GM23248 (cell line): ENCODE measurements around the gene COPS7B. TPM values are rescaled to one million over a fixed set of nuclear protein-coding genes. Genes with fewer than 3 reads are reported as not detected.
A peak's percentile ranks its signal among the peaks of the same experiment; 100 is the strongest.

ENCODE experiments used
- DNase-seq: peaks from one replicate; pipeline ENCODE4 v3.0.0-alpha.2; 2015
- H2AFZ ChIP-seq: fragments of 200-600 bp; sonication (generic); 2 replicates; pipeline ENCODE4 v1.6.1; 2016; ENCODE audit warnings: antibody characterized with exemption
- H3F3A ChIP-seq: fragments of 200-600 bp; sonication (generic); 2 replicates; pipeline ENCODE4 v1.6.1; 2016; ENCODE audit warnings: mild to moderate bottlenecking, antibody characterized with exemption, mixed run types; ENCODE audit not compliant: insufficient read depth
- H3K27ac ChIP-seq: fragments of 200-600 bp; sonication (generic); 2 replicates; pipeline ENCODE4 v1.5.1; 2016; ENCODE audit warnings: mild to moderate bottlenecking
- H3K27me3 ChIP-seq: fragments of 200-600 bp; sonication (generic); replicated peaks from 2 replicates; pipeline ENCODE4 v1.6.1; 2016; ENCODE audit warnings: mild to moderate bottlenecking; ENCODE audit not compliant: insufficient read depth
- H3K36me3 ChIP-seq: fragments of 200-600 bp; sonication (generic); 2 replicates; pipeline ENCODE4 v1.6.1; 2016; ENCODE audit warnings: low read depth, mild to moderate bottlenecking
- H3K4me1 ChIP-seq: fragments of 200-600 bp; sonication (generic); 2 replicates; pipeline ENCODE4 v1.6.1; 2016; ENCODE audit warnings: mild to moderate bottlenecking; ENCODE audit not compliant: insufficient read depth
- H3K4me2 ChIP-seq: fragments of 200-600 bp; sonication (generic); one replicate; pipeline ENCODE4 v1.6.1; 2016; ENCODE audit warnings: mild to moderate bottlenecking; ENCODE audit not compliant: unreplicated experiment
- H3K4me3 ChIP-seq: fragments of 200-600 bp; sonication (generic); 2 replicates; pipeline ENCODE4 v1.5.1; 2016; ENCODE audit warnings: mild to moderate bottlenecking
- H3K79me2 ChIP-seq: fragments of 200-600 bp; sonication (generic); 2 replicates; pipeline ENCODE4 v1.6.1; 2016; ENCODE audit warnings: mild to moderate bottlenecking; ENCODE audit not compliant: insufficient read depth
- H3K9ac ChIP-seq: fragments of 200-600 bp; sonication (generic); 2 replicates; pipeline ENCODE4 v1.6.1; 2016; ENCODE audit warnings: mild to moderate bottlenecking
- H3K9me2 ChIP-seq: fragments of 200-600 bp; sonication (generic); 2 replicates; pipeline ENCODE4 v1.6.1; 2016; ENCODE audit warnings: mixed run types, mild to moderate bottlenecking, moderate library complexity; ENCODE audit not compliant: insufficient read depth
- H3K9me3 ChIP-seq: fragments of 200-600 bp; sonication (generic); one replicate; pipeline ENCODE4 v1.6.1; 2017; ENCODE audit warnings: low read depth
- H4K20me1 ChIP-seq: fragments of 200-600 bp; sonication (generic); 2 replicates; pipeline ENCODE4 v1.6.0; 2016; ENCODE audit not compliant: insufficient read depth
- EZH2 ChIP-seq: fragments of 200-600 bp; sonication (generic); IDR thresholded peaks from 2 replicates; pipeline ENCODE4 v1.6.1; 2018; ENCODE audit warnings: antibody characterized with exemption, mild to moderate bottlenecking; ENCODE audit not compliant: insufficient read depth, poor library complexity, severe bottlenecking
- EZH2phosphoT487 ChIP-seq: fragments of 200-600 bp; sonication (generic); IDR thresholded peaks from 2 replicates; pipeline ENCODE4 v1.6.1; 2018; ENCODE audit warnings: antibody characterized with exemption, moderate library complexity, mild to moderate bottlenecking, low read depth; ENCODE audit not compliant: insufficient read depth
- WGBS, 2 experiments: methylation state at CpG; one replicate each; pipeline ENCODE4 v1.1.6; 2015 to 2017; ENCODE audit warnings: low lambda C conversion rate in 2 of 2, low coverage in 1 of 2; ENCODE audit errors: missing lambda C conversion rate in 2 of 2; 5-methylcytosine and 5-hydroxymethylcytosine counted together
- in situ Hi-C: fragments of 300-500 bp; cut with MboI; formaldehyde crosslinking; loops from 2 replicates; pipeline ENCODE4 v1.15.0; 2020
- polyA plus RNA-seq: library from polyadenylated mRNA; unstranded; fragments of >200 nt; fragmentation: Nextera tagmentation; extraction: Ambion mirVana; gene quantifications from 2 replicates; pipeline ENCODE4 v1.2.1, GENCODE V29; 2016
- total RNA-seq: library from RNA; depleted of rRNA; stranded (reverse); fragments of >200 nt; shearing (Covaris generic); gene quantifications from 2 replicates; pipeline ENCODE4 v1.2.3, GENCODE V29; 2014

The COPS7B gene
- total and polyA plus RNA-seq, 2 experiments from 2014 or later: 30.4 to 31.4 TPM

- H3K4me3 ChIP-seq: no peak overlapping the region
- H4K20me1 ChIP-seq: no peaks in the 10 kb centered on the region
- TF ChIP-seq EZH2phosphoT487 (no peak), EZH2 (no peak)
- no peak overlapping the region for H2AFZ ChIP-seq
- no peaks in the 10 kb centered on the region for H3K36me3 ChIP-seq
- H3K4me2 ChIP-seq: no peak overlapping the region
- in situ Hi-C loops: no loop called here
- H3K27ac ChIP-seq: no peak overlapping the region
- H3K9me3 ChIP-seq: no peaks in the 10 kb centered on the region
- no peaks in the 10 kb centered on the region for H3F3A ChIP-seq
- H3K9me2 ChIP-seq: no peaks in the 10 kb centered on the region
- no peaks in the 10 kb centered on the region for H3K27me3 ChIP-seq
- peaks cover 2% of the 10 kb centered on the region for H3K4me1 ChIP-seq
- no peaks in the 10 kb centered on the region for H3K79me2 ChIP-seq
- 92% methylated on average over 8 of the region's 8 CpGs for WGBS, 2 experiments
- no peak for DNase-seq
- no peak overlapping the region for H3K9ac ChIP-seq
These were observed 30.2 kb downstream of the COPS7B start for GRCh38 chr2:231816327-231817026.

- Histone ChIP-seq H3K9me2 (no peaks in the 10 kb centered on the region), H2AFZ (no peak overlapping the region), H3K4me1 (no peaks in the 10 kb centered on the region), H3K9me3 (no peaks in the 10 kb centered on the region), H3K4me2 (no peak overlapping the region), H3K27ac (no peak overlapping the region), H3K9ac (no peak overlapping the region), H3F3A (no peaks in the 10 kb centered on the region), H3K79me2 (no peaks in the 10 kb centered on the region), H3K27me3 (no peaks in the 10 kb centered on the region; the same call in 1 of the 2 replicates), H3K36me3 (no peaks in the 10 kb centered on the region), H4K20me1 (no peaks in the 10 kb centered on the region), H3K4me3 (no peak overlapping the region)
- in situ Hi-C loops: no loop called here
- WGBS, 2 experiments: 27 to 31% methylated on average over 2 of the region's 2 CpGs
- TF ChIP-seq EZH2phosphoT487 (no peak), EZH2 (no peak)
- no peak for DNase-seq
These were observed 33.3 kb downstream of the COPS7B start for GRCh38 chr2:231819447-231820042.

- TF ChIP-seq EZH2: no peak
- TF ChIP-seq EZH2phosphoT487: no peak
- H3K27me3 ChIP-seq: no peaks in the 10 kb centered on the region; the same call in 1 of the 2 replicates
- no peaks in the 10 kb centered on the region for H4K20me1 ChIP-seq
- H3K79me2 ChIP-seq: no peaks in the 10 kb centered on the region
- in situ Hi-C loops: no loop called here
- no peak overlapping the region for H3K27ac ChIP-seq
- H3F3A ChIP-seq: no peaks in the 10 kb centered on the region
- H3K4me3 ChIP-seq: no peak overlapping the region
- H3K4me1 ChIP-seq: no peaks in the 10 kb centered on the region
- H3K36me3 ChIP-seq: no peaks in the 10 kb centered on the region
- H2AFZ ChIP-seq: no peak overlapping the region
- H3K9ac ChIP-seq: no peak overlapping the region
- DNase-seq: peak; percentile 2
- no peaks in the 10 kb centered on the region for H3K9me3 ChIP-seq
- H3K4me2 ChIP-seq: no peak overlapping the region
- 24 to 28% methylated on average over 12 of the region's 12 CpGs for WGBS, 2 experiments
- H3K9me2 ChIP-seq: no peaks in the 10 kb centered on the region
These were observed 34.6 kb downstream of the COPS7B start for GRCh38 chr2:231820786-231821303.

DNA sequence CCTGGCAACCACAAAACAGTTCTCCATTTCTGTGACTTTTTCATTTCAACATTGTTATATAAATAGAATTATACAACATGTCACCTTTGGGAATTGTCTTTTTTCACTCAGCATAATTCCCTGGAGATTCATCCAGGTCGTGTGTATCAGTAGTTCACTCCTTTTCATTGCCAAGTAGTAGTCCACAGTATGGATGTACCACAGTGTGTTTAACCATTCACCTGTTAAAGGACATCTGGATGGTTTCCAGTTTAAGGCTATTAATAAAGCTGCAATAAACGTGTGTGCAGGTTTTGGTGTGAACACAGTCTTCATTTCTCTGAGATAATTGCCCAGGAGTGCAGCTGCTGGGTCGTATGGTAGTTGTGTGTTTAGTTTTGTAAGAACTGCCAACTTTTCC lies 35.7 kb downstream of the COPS7B start:
- H3K27ac ChIP-seq: no peak overlapping the region
- H3K9me3 ChIP-seq: no peaks in the 10 kb centered on the region
- H3F3A ChIP-seq: no peaks in the 10 kb centered on the region
- 20 to 24% methylated on average over 3 of the region's 3 CpGs for WGBS, 2 experiments
- H4K20me1 ChIP-seq: no peaks in the 10 kb centered on the region
- no peak overlapping the region for H3K9ac ChIP-seq
- no peaks in the 10 kb centered on the region; the same call in 1 of the 2 replicates for H3K27me3 ChIP-seq
- TF ChIP-seq EZH2phosphoT487 (no peak), EZH2 (no peak)
- no peak overlapping the region for H3K4me3 ChIP-seq
- in situ Hi-C loops: no loop called here
- no peak for DNase-seq
- no peak overlapping the region for H3K4me2 ChIP-seq
- H3K36me3 ChIP-seq: no peaks in the 10 kb centered on the region
- H3K79me2 ChIP-seq: no peaks in the 10 kb centered on the region
- no peaks in the 10 kb centered on the region for H3K4me1 ChIP-seq
- H3K9me2 ChIP-seq: no peaks in the 10 kb centered on the region
- no peak overlapping the region for H2AFZ ChIP-seq
